ELF-1 (cell line): ENCODE results near the gene TCP11.
"Not testable (repeated sequence)": the region's sequence is repeated elsewhere in the genome, so short reads cannot be mapped to it uniquely, and the experiment has no call there.

Experiments
- DNase-seq: peaks from one replicate; pipeline ENCODE4 v3.0.0-alpha.2; 2016; ENCODE audit warnings: low read depth, low spot score

Gene TCP11

DNA sequence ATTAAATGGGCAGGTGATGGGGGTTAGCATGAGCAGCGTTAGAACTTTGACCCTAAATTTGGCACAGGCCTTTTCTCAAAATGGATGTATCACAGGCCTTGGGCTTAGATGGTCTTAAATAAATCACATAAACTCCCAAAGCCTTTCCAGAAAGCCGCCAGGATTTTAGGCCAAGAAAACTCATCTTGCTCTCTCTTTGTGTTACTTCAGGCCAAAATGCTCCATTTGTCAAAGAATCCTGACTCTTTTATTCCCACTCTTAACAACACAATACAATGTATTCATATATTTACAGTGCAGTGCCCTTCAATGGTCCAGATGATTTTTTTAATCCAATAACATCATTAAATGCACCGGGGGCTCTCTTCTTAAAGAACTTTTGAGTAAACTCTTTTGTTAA lies 5.9 kb upstream of the TCP11 start:
- DNase-seq = no peak

DNA sequence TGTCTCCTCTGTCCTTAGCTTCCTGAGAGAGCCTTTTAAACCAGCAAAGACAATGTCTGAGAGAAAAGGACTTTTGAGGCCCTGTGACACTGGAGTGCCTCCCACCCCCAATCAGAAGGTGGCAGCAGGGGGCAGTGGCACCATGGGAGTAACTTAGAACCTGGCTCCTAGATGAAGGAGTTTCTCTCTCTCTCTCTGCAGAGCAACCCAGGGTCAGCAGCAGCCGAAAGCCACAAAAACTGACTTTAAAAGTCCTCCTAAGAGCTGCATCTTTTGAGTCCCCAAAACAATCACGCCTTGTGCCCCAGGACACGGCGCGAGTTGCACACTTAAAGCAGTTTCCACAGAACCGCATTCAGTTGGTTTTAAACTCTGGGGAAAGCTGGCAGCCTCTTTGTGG lies 5.3 kb upstream of the TCP11 start:
- DNase-seq = peak; percentile 69

GRCh38 chr6:35145757-35146156 lies 4.6 kb upstream of the TCP11 start:
- DNase-seq = peak; percentile 36

DNA sequence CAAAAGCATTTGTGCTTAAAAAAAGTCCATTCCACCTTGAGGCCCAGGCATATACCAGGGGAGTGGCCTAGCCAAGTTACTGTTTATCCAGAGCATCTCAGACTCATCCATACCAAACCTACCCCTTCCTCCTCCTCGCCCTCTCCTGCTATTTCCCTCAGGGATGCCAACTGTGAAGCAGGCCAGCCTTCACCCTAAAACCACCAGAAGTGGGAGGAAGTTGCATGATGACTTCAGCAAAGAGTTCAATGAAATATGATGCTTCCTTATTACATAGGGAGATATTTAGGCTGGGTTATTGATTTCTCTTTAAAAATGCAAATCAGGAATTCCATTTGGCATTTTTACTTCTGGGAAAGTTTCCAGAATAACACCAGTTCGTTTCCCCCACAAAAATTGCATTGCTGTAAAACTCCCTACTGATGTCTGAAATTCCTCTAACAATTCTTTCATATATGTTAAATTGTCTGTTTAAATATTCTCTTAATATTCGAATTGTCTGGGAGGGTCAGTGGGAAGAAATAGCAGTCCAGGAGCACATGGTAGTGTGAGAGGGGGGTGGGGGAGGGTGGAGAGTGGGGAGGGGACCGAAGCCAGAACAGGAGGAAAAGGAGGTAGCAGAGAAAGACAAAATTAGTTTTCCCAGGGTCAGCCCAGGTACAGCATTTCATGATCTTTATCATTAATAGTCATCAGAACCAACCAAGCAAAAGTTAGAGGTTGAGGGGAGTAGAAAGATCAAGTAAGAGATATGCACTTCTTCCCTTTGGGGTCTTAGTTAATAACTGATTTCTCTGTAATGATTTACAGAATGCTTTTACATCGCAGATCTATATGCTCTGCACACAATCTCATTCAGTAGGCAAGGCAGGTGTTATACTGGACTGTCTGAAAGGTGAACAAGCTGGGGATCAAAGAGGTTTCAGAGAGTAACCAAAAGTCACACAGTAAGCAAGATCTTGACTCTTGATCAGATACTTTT lies 1.7 kb upstream of the TCP11 start:
- no peak for DNase-seq

GRCh38 chr6:35140639-35141006 lies 516 bp downstream of the TCP11 start:
- DNase-seq = no peak

GRCh38 chr6:35139924-35140638 lies 1.1 kb downstream of the TCP11 start:
- peak; percentile 56 for DNase-seq

GRCh38 chr6:35139470-35139869 lies 1.7 kb downstream of the TCP11 start:
- no peak for DNase-seq

GRCh38 chr6:35138191-35138590 lies 2.9 kb downstream of the TCP11 start:
- DNase-seq = not testable (repeated sequence)

DNA sequence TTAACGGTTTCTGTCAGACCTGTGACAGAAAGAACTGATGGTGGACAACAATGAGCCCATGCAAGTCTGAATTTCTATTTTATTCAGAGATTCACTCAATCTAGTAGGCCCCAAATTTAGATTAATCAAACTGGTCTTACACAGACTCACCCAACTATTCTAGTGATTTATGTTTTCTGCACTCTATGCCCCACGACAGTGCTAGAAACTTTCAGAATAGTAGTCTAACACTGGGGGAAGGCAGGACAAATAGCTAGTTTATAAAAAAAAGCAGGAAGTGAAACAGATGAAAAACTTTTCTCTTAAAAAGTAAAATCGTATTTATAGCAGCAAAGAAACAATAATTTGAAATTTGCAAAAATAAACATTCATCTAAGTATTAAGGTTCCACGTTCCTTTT lies 5.0 kb downstream of the TCP11 start:
- DNase-seq = no peak

- DNase-seq = no peak
Measured at GRCh38 chr6:35128496-35128895, 12.6 kb downstream of the TCP11 start.

GRCh38 chr6:35128042-35128441 lies 13.1 kb downstream of the TCP11 start:
- DNase-seq = no peak

DNA sequence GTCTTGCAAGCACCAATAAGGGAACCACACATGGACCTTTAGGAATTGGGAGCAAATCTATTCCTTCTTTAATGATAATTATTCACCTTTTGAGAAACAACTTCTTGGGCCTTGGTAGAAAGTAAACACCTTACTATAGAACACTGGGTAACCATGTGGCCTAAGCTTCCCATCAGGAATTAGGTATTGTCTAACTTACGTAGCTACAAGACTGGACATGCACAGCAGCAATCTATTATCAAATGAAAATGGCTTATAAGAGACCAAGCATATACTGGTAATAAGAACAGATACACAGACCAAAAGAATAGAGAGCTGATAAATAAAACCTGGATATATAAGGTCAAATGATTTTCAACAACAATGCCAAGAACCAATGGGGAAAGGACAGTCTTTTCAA lies 16.8 kb downstream of the TCP11 start:
- no peak for DNase-seq

DNA sequence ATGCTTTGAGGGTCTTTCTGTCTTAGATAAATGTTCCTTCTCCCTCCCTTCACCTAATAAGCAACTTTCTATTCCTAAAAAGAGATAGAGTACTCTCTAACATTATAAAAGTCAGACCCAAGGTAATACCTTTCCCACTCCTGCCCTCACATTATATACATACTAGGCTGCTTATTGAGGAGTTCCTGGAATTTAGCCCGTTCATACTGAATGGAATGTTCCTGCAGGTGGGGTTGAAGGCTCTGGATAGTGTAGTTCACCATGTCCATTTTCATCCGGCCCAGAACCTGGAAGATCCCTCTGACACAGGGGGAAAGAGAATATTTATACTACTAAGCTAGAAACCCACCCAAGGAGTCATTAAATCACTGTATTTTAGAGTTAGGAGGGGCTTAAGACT lies 20.4 kb downstream of the TCP11 start:
- DNase-seq = no peak

- DNase-seq = no peak
Measured at GRCh38 chr6:35108309-35108885, 32.7 kb downstream of the TCP11 start.

GRCh38 chr6:35107761-35108160 lies 33.4 kb downstream of the TCP11 start:
- peak; percentile 50 for DNase-seq

DNA sequence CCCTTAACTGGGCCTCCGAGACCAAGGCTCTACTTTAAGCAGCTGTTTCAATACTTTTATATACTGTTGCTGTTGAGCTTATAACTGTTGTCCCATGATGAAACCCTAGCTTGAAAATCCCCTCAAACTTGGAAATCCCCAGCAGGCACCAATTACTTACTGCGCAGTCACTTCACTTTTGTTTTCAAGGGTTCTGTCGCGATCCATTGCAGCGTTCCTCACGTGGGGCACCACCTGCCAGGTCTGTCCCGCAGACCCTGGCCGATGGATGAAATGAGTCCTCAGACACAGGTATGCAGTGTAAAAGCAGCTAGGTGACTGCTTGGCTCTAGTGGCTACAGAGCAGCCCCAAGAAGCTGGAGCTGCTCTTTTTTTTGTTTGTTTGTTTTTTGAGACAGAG lies 33.9 kb downstream of the TCP11 start:
- DNase-seq = not testable (repeated sequence)

DNA sequence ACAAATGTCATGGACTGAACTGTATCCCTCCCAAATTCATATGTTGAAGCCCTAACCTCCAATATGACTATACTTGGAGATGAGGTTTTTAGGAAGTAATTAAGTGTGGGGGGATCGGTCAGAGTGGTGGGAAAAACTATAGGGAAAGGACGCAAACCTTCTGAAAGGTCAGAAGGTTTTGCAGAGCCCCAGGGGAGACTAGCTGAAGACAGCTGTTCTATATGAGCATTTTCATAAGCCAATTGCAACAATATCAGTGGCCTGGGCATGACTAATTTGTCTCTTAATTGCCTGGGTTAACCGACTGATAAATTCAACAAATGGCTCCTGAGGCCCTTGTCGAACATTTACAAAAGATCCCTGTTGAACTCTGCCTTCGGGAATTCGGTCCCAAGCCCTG lies 35.1 kb downstream of the TCP11 start:
- not testable (repeated sequence) for DNase-seq

DNA sequence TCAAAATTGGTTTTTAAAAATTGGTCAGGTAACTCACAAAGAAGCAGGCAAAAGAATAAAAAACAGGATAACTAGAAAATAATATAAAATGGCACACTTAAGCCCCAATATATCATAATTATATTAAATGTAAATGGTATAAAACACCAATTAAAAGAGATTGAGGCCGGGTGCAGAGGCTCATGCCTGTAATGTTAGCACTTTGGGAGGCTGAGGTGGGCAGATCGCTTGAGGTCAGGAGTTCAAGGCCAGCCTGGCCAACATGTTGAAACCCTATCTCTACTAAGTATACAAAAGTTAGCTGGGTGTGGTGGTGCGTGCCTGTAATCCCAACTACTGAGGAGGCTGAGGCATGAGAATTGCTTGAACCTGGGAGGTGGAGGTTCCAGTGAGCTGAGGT lies 36.1 kb downstream of the TCP11 start:
- DNase-seq = no peak

DNA sequence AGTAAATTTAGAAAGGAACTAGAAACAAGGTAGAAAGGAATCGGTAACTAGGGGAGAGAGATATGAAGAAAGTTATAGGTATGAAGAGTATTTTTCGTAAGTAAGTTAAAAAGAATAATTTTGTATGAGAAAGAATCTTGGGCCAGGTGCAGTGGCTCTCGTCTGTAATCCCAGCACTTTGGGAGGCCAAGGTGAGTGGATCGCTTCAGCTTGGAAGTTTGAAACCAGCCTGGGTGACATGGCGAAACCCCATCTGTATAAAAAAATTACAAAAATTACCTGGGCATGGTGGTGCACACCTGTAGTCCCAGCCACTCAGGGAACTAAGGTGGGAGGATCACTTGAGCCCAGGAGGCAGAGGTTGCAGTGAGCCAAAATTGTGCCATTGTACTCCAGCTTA lies 42.0 kb downstream of the TCP11 start:
- no peak for DNase-seq

GRCh38 chr6:35096129-35096862 lies 44.8 kb downstream of the TCP11 start:
- no peak for DNase-seq

DNA sequence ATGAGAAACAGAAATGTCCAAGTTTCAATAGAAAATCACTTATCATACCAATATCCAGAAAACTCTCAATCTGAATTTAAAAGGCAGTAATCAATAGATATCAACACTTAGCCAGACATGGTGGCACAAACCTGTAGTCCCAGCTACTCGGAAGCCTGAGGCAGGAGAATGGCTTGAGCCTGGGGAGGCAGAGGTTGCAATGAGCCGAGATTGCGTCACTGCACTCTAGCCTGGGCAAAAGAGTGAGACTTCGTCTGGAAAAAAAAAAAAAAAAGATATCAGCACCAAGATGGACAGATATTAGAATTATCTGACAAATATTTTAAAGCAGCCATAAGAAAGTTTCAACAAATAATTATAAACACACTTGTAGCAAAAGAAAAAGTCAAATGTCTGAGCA lies 47.0 kb downstream of the TCP11 start:
- DNase-seq = no peak

DNA sequence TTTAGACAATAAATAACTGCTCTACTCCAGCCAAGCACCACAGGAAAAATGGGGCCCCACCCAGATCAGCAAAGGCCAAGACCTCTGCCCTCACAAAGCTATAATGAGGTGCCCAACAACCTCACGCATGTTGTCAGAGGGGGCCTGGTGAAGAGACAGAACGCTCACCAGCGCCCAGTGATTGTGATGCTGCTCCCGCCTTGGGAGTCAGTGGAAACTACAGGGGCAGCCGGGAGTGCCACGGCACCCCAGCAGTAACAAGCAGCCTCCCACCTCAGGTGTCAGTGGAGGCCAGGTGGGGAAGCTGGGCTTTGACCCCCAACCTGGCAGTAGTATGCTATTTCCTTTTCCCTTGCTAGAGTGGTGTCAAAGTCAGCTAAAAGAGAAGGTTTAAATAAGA lies 47.4 kb downstream of the TCP11 start:
- no peak for DNase-seq
